ENCODE data around the gene DNAH11.
"Not testable (repeated sequence)": the region's sequence is repeated elsewhere in the genome, so short reads cannot be mapped to it uniquely, and the experiment has no call there.

GRCh38 chr7:21691146-21691545 lies 148.3 kb downstream of the DNAH11 start:
- not testable (repeated sequence) for TF ChIP-seq EP300 (conservative IDR thresholded peaks at IDR 0.05; ENCODE audit: poor library complexity, severe bottlenecking); CTCF (IDR thresholded peaks at IDR 0.05; ENCODE audit: poor library complexity, severe bottlenecking); EZH2 (IDR thresholded peaks at IDR 0.05; ENCODE audit: borderline replicate concordance, insufficient read depth, low read length, poor library complexity, severe bottlenecking)

Data from neural cell (in vitro differentiated cells).